8988T (cell line): Measurements from ENCODE around the gene PRKCQ.

Experiments used
- DNase-seq: peaks from one replicate; pipeline ENCODE4 v3.0.0; 2011

PRKCQ gene

GRCh38 chr10:6379015-6379776 is 200.9 kb downstream of the PRKCQ start:
- no peak for DNase-seq
